Measurements from ENCODE around the gene TSPO.

TSPO gene

GRCh38 chr22:43203471-43203981 is 52.2 kb downstream of the TSPO start:
- no peak for DNase-seq

- DNase-seq, result no peak
Observed at GRCh38 chr22:43205261-43205691, 53.9 kb downstream of the TSPO start.

- DNase-seq, result no peak
Observed at GRCh38 chr22:43205748-43206508, 54.6 kb downstream of the TSPO start.

GRCh38 chr22:43206509-43207161 is 55.3 kb downstream of the TSPO start:
- DNase-seq, result no peak

GRCh38 chr22:43207386-43207785 is 56.0 kb downstream of the TSPO start:
- no peak for DNase-seq

GRCh38 chr22:43207849-43208702 is 56.7 kb downstream of the TSPO start:
- DNase-seq, result no peak

GRCh38 chr22:43208703-43209522 is 57.6 kb downstream of the TSPO start:
- DNase-seq, result no peak

GRCh38 chr22:43209523-43209890 is 58.1 kb downstream of the TSPO start:
- DNase-seq, result no peak

GRCh38 chr22:43209971-43210370 is 58.6 kb downstream of the TSPO start:
- DNase-seq, result no peak

- no peak for DNase-seq
Observed at GRCh38 chr22:43210631-43211515, 59.5 kb downstream of the TSPO start.

GRCh38 chr22:43211941-43212433 is 60.6 kb downstream of the TSPO start:
- DNase-seq, result no peak

GRCh38 chr22:43212434-43212952 is 61.1 kb downstream of the TSPO start:
- DNase-seq, result no peak
